HepG2 (cell line): ENCODE measurements around the gene GALR3. TPM values are rescaled to one million over a fixed set of nuclear protein-coding genes. Genes with fewer than 3 reads are reported as not detected.
A peak's percentile ranks its signal among the peaks of the same experiment; 100 is the strongest.

Experiments used
- LBX2 ChIP-seq: sonication (generic); formaldehyde crosslinking; IDR thresholded peaks from 2 replicates; pipeline ENCODE4 v1.5.0; 2020; ENCODE audit warnings: missing genetic modification reagents, mild to moderate bottlenecking, borderline replicate concordance
- MAF1 ChIP-seq: sonication (generic); formaldehyde crosslinking; IDR thresholded peaks from 2 replicates; pipeline ENCODE4 v1.5.0; 2020; ENCODE audit warnings: missing genetic modification reagents, borderline replicate concordance
- PBX3 ChIP-seq: sonication (generic); formaldehyde crosslinking; IDR thresholded peaks from 2 replicates; pipeline ENCODE4 v1.8.1; 2023; ENCODE audit warnings: missing genetic modification reagents, inconsistent platforms, borderline replicate concordance
- RBFOX2 ChIP-seq: fragments of 200-400 bp; formaldehyde crosslinking; IDR thresholded peaks from 2 replicates; pipeline ENCODE4 v1.6.1; 2017; ENCODE audit warnings: low read depth, mild to moderate bottlenecking, low read length
- SP140L ChIP-seq: sonication (generic); formaldehyde crosslinking; IDR thresholded peaks from 2 replicates; pipeline ENCODE4 v1.4.0; 2020; ENCODE audit warnings: missing genetic modification reagents, borderline replicate concordance
- TMF1 ChIP-seq: sonication (generic); formaldehyde crosslinking; IDR thresholded peaks from 2 replicates; pipeline ENCODE4 v1.8.1; 2022; ENCODE audit warnings: low read depth, missing genetic modification reagents
- ZBTB40 ChIP-seq, 2 experiments: fragments of 450-650 bp in 1 of 2; sonication (generic) in 1 of 2; formaldehyde crosslinking in 1 of 2; IDR thresholded peaks; 2 replicates each; pipeline versions ENCODE4 v1.6.1 to v1.8.0; 2016 to 2022; ENCODE audit warnings: antibody characterized with exemption in 1 of 2, mild to moderate bottlenecking in 1 of 2, missing genetic modification reagents in 1 of 2
- ZBTB7A ChIP-seq: sonication (generic); formaldehyde crosslinking; IDR thresholded peaks from 2 replicates; pipeline ENCODE4 v1.8.0; 2022; ENCODE audit warnings: mild to moderate bottlenecking, missing genetic modification reagents
- ZFP90 ChIP-seq: sonication (generic); formaldehyde crosslinking; IDR thresholded peaks from 2 replicates; pipeline ENCODE4 v1.8.0; 2022; ENCODE audit warnings: missing genetic modification reagents, mild to moderate bottlenecking, inconsistent platforms, borderline replicate concordance
- ZGPAT ChIP-seq: IDR thresholded peaks from 2 replicates; pipeline ENCODE4 v1.6.1; 2016; ENCODE audit warnings: mild to moderate bottlenecking
- ZNF275 ChIP-seq: sonication (generic); formaldehyde crosslinking; IDR thresholded peaks from 2 replicates; pipeline ENCODE4 v1.8.0; 2022; ENCODE audit warnings: missing genetic modification reagents, mild to moderate bottlenecking, inconsistent platforms, borderline replicate concordance
- ZNF432 ChIP-seq: sonication (generic); formaldehyde crosslinking; IDR thresholded peaks from 2 replicates; pipeline ENCODE4 v1.5.0; 2020; ENCODE audit warnings: missing genetic modification reagents, mild to moderate bottlenecking, borderline replicate concordance
- ZNF562 ChIP-seq: sonication (generic); formaldehyde crosslinking; IDR thresholded peaks from 2 replicates; pipeline ENCODE4 v1.8.0; 2022; ENCODE audit warnings: missing genetic modification reagents, borderline replicate concordance
- polyA plus RNA-seq, 8 experiments: library from polyadenylated mRNA; depleted of rRNA in 3 of 8; stranded (reverse) in 7 of 8; unstranded in 1 of 8; fragments of >200 nt; fragmentation: Illumina TruSeq in 4 of 8; extraction: Trizol in 4 of 8; gene quantifications; 2 replicates each; pipeline versions ENCODE4 v1.2.1 to v1.2.3, GENCODE V29; 2011 to 2016; ENCODE audit warnings: low read depth in 4 of 8, missing spikeins in 1 of 8, mixed read lengths in 1 of 8; ENCODE audit not compliant: insufficient read depth in 1 of 8
- total RNA-seq, 5 experiments: library from RNA; depleted of rRNA; stranded (reverse); fragments of >200 nt; fragmentation: Illumina TruSeq; extraction: Trizol; gene quantifications; 2 replicates each; pipeline ENCODE4 v1.2.3, GENCODE V29; 2016; ENCODE audit warnings: low read depth in 1 of 5

The GALR3 gene
- total and polyA plus RNA-seq, 2 of the 13 experiments (the other 11 are each of a cell fraction or from before 2014, with no cell fraction given) = 0.13 TPM; not detected in 1

GRCh38 chr22:37802310-37803194 is 20.6 kb upstream of the GALR3 start (continued):
- 0 out of 2 replicates have a peak, but pooled peaks have one; percentile 32 for TF ChIP-seq MAF1 (CRISPR knock-in tag)
- no peak for TF ChIP-seq ZNF562
- TF ChIP-seq TMF1 (CRISPR knock-in tag) = peak; percentile 10; the same call in 1 of the 2 replicates
- no peak for TF ChIP-seq ZNF275 (CRISPR knock-in tag)
- 0 out of 2 replicates have a peak, but pooled peaks have one; percentile 30 for TF ChIP-seq LBX2 (CRISPR knock-in tag)
- no peak for TF ChIP-seq ZNF432 (CRISPR knock-in tag)
- TF ChIP-seq SP140L = no peak
- TF ChIP-seq ZGPAT (CRISPR knock-in tag) = peak; percentile 66; the same call in 1 of the 2 replicates
- TF ChIP-seq ZBTB40 (IDR thresholded peaks at IDR 0.05) = no peak
- no peak; the same call in 1 of the 2 replicates for TF ChIP-seq ZBTB40 (CRISPR knock-in tag; IDR thresholded peaks at IDR 0.05)
- peak; percentile 96 for TF ChIP-seq ZBTB7A (CRISPR knock-in tag)
- TF ChIP-seq ZFP90 = peak; percentile 28
- TF ChIP-seq PBX3 (CRISPR knock-in tag) = no peak
- peak; percentile 92 for TF ChIP-seq RBFOX2
